Skeletal muscle cell (primary cell): Measurements from ENCODE around the gene STK17A.
A peak's percentile ranks its signal among the peaks of the same experiment; 100 is the strongest.
"Not testable (repeated sequence)": the region's sequence is repeated elsewhere in the genome, so short reads cannot be mapped to it uniquely, and the experiment has no call there.

Source experiments
- DNase-seq: peaks from one replicate; pipeline ENCODE4 v3.0.0-alpha.2; 2010; ENCODE audit warnings: low read depth
- H3K4me3 ChIP-seq: 2 replicates; pipeline ENCODE4 v1.5.1; 2011; ENCODE audit warnings: low read depth, mild to moderate bottlenecking, control low read depth, low read length, moderate library complexity

Gene STK17A

GRCh38 chr7:43591558-43592180 lies 8.8 kb downstream of the STK17A start:
- no peak overlapping the region for H3K4me3 ChIP-seq
- DNase-seq, result no peak

GRCh38 chr7:43592326-43592725 lies 9.4 kb downstream of the STK17A start:
- no peak for DNase-seq
- H3K4me3 ChIP-seq, result no peak overlapping the region

GRCh38 chr7:43593010-43593409 lies 10.1 kb downstream of the STK17A start:
- no peak for DNase-seq
- H3K4me3 ChIP-seq, result no peak overlapping the region

GRCh38 chr7:43594020-43594419 lies 11.1 kb downstream of the STK17A start:
- no peak overlapping the region for H3K4me3 ChIP-seq
- no peak for DNase-seq

- not testable (repeated sequence) for H3K4me3 ChIP-seq, DNase-seq
These were observed 13.5 kb downstream of the STK17A start for GRCh38 chr7:43596426-43596825.

GRCh38 chr7:43600056-43600455 lies 17.1 kb downstream of the STK17A start:
- DNase-seq, result no peak

GRCh38 chr7:43602256-43602655 lies 19.3 kb downstream of the STK17A start:
- no peak for DNase-seq
- no peak overlapping the region for H3K4me3 ChIP-seq

More at GRCh38 chr7:43600056-43600455, 17.1 kb downstream of the STK17A start:
- H3K4me3 ChIP-seq, result no peak overlapping the region

GRCh38 chr7:43604251-43604650 lies 21.3 kb downstream of the STK17A start:
- DNase-seq, result no peak
- no peak overlapping the region for H3K4me3 ChIP-seq

- no peak overlapping the region for H3K4me3 ChIP-seq
- no peak for DNase-seq
These were observed 26.2 kb downstream of the STK17A start for GRCh38 chr7:43609097-43609496.

- no peak overlapping the region for H3K4me3 ChIP-seq
- no peak for DNase-seq
These were observed 29.2 kb downstream of the STK17A start for GRCh38 chr7:43612128-43612527.

- H3K4me3 ChIP-seq, result no peak overlapping the region
- peak; percentile 25 for DNase-seq
These were observed 30.0 kb downstream of the STK17A start for GRCh38 chr7:43612599-43613589.

- no peak for DNase-seq
- no peak overlapping the region for H3K4me3 ChIP-seq
These were observed 32.7 kb downstream of the STK17A start for GRCh38 chr7:43615558-43616145.

- no peak for DNase-seq
- no peak overlapping the region for H3K4me3 ChIP-seq
These were observed 34.1 kb downstream of the STK17A start for GRCh38 chr7:43616977-43617376.

- H3K4me3 ChIP-seq, result no peak overlapping the region
- DNase-seq, result no peak
These were observed 35.2 kb downstream of the STK17A start for GRCh38 chr7:43618073-43618472.

GRCh38 chr7:43619213-43620012 lies 36.5 kb downstream of the STK17A start:
- H3K4me3 ChIP-seq, result no peak overlapping the region
- DNase-seq, result no peak

- no peak overlapping the region for H3K4me3 ChIP-seq
- no peak for DNase-seq
These were observed 39.0 kb downstream of the STK17A start for GRCh38 chr7:43621729-43622448.

GRCh38 chr7:43624156-43624555 lies 41.2 kb downstream of the STK17A start:
- no peak overlapping the region for H3K4me3 ChIP-seq
- DNase-seq, result no peak

GRCh38 chr7:43625453-43625852 lies 42.5 kb downstream of the STK17A start:
- H3K4me3 ChIP-seq, result no peak overlapping the region
- no peak for DNase-seq

- H3K4me3 ChIP-seq, result no peak overlapping the region
- DNase-seq, result no peak
These were observed 43.1 kb downstream of the STK17A start for GRCh38 chr7:43625980-43626379.
